HG03571 (cell line): ENCODE measurements around the gene VAT1L.
"Not testable (repeated sequence)": the region's sequence is repeated elsewhere in the genome, so short reads cannot be mapped to it uniquely, and the experiment has no call there.

Source experiments
- ATAC-seq: cut with Tn5 transposase; IDR thresholded peaks from one replicate; pipeline ENCODE4 v1.9.1; 2021; ENCODE audit not compliant: unreplicated experiment

The VAT1L gene

DNA sequence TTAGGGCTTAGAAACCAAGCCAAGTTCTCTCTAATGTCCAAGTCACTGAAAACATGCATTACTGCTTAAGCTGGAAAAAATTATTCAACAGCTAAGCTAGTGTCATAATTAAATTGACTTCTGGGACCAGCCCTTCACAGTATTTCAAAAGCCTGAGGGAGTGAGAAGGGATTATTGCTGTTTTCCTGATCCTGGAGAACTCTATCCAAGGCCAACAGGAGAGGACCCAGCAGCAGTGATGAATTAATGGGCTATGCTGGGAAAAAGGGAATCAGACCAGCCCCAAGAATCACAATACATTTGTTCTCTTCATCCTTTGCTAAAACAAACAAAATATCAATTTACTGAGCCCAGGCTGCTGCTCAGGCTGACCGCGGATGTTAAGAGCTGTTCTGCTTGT, 199.4 kb downstream of the VAT1L start:
- no peak for ATAC-seq

- ATAC-seq, result no peak
Measured at GRCh38 chr16:77989846-77990245, 201.5 kb downstream of the VAT1L start.

DNA sequence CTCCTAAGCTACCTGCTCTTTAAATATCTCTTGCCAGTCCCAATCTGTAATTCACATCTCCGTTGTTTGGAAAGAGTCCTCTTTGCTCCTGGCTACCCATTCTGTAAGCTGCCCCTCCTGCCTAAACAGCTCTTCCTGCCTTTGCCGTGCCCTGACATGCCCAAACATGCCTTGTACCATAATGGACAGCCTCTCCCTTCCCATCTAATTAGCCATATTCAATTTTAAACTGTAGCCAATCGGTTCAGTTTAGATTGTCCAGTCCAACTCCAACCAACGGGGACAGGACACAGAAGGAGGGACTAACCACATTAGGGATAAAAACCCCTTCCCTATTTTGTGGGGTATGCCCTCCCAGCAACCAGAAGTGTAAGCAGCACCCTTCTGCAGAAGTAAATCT, 203.3 kb downstream of the VAT1L start:
- no peak for ATAC-seq

DNA sequence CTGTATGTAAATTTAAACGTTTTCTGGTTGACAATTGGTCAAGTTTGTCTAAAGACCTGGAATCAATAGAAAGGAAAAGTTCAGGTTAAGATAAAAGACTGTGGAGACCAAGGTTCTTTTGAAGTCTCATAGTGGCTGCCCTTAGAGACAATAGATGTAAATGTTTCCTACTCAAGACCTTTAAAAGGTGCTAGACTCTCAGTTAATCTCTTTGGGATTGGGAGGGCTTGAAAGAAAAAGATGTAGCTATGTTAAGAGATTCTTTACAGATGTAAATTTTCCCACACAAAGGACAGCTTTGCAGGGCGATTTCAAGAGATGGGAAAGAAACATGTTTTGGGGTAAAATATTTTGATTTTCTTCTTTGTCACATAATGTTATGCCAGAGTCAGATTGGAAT, 204.0 kb downstream of the VAT1L start:
- ATAC-seq, result not testable (repeated sequence)

DNA sequence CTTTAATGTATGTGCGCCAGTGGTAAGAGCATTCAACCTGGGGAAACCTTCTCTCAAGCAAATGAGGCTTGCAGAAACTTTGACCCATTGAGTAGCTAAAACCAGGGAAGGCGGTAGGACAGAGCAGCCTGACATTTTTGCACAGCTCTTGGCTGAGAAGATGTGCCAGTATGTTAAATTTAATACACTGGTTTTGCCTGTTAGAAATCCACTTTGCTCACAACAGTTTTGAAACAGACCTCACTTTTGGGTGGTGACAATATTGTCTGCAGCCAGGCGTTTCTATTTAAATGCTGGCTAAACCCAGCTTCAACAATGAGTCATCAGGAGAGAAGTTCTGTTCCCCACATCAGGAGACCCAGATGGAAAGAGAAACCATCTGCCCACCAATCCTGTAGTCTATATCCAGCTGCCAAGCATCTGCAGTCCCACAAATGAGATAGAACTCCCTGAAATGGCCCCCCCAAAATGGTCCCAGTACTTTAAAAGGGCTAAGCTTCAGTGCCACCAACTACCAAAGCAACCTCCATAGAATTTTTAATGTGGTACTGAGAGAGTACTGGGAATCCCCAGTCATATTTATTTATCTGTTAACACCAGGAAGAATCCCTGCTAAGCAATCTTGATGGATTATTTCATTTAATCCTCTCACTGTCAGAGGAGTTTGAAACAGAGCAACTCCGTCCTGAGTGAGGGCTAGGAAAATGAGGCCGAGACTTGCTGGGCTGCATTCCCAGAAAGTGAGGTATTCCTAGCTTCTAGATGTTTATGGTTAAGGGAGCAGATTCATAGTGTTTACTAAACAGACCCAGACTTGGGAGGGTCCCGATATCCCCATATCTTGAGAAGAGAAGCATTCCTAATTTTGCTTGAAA, 205.0 kb downstream of the VAT1L start:
- no peak for ATAC-seq

DNA sequence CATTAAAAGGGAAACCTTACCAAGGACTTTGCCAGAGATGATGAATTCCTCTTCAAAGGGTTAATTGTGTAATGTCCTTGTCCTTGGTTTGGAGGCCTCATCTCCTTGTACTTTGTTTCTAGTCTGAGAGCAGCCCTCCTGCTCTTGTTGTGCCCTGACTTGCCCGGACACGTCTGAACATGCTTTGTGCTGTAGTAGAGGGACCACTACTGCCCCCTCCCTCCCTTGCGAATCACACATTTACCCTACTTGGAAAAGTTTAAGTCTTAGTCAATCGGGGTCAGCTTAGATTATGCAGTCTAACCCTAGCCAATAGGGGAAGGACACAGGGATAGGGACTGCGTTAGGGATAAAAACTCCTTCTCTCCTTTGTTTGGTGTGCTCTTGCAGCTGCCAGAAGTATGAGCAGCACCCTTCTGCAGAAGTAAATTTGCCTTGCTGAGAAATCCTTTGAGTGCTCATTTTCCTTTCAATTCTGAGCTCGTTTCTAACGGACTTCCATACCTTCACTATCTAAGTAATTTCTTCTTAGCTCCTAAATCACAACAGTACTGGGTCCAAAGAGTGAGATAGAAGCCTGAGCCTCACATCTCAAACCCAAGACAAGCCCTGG, 207.6 kb downstream of the VAT1L start:
- no peak for ATAC-seq

DNA sequence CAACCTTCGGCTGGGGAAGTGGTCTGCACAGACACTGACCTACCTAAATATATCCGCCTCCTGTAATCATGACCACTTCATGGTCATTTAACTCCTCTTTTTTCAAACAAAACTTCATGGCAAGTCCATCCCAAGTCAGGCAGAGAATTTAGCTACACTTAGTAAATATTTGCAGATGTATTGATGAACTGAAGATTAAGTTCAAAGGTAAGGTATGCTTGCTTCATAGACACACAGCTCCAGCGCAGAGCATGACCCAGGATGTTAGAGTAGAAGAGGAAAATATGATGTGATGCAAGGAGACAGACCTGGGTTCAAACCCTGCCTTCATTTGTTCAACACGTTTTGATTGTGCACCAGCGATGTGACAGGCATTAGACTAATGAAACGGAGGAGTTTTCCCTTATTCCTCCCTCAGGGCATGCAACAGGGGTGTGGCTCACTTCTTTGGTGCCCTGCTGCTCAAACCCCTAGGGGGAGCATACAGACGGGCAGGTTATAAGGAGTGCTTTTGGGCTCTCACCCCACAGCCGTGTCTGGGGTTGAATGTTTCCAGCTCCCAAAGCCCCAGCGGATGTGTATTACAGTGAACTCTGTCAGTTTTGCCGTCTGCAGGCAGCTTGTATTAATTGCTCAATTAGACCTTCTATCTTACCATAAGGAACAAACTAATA, 210.1 kb downstream of the VAT1L start:
- no peak for ATAC-seq

GRCh38 chr16:78001451-78002025, 213.2 kb downstream of the VAT1L start:
- no peak for ATAC-seq

- peak; percentile 96 for ATAC-seq
Measured at GRCh38 chr16:78002915-78003538, 214.7 kb downstream of the VAT1L start.

DNA sequence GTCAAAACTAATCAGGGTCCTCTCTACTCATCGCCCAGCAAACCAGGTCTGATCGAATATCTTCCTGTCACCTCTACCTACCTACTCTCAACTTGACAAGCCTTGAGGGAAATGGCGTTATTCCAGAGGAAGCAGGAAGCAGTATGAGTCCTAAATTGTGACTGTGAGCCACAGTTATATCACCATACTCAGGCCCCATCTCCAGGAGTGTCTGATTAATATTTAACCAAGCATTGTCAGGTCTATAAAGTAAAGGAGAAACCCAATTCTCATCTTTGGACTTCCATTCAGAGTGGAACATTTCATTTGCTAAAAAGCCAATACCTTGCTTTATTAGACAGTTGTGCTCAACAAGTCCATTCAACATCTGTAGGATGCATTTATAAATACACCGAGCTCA, 216.2 kb downstream of the VAT1L start:
- ATAC-seq, result no peak

GRCh38 chr16:78005881-78006280, 217.5 kb downstream of the VAT1L start:
- no peak for ATAC-seq

GRCh38 chr16:78007121-78007520, 218.8 kb downstream of the VAT1L start:
- ATAC-seq, result no peak

DNA sequence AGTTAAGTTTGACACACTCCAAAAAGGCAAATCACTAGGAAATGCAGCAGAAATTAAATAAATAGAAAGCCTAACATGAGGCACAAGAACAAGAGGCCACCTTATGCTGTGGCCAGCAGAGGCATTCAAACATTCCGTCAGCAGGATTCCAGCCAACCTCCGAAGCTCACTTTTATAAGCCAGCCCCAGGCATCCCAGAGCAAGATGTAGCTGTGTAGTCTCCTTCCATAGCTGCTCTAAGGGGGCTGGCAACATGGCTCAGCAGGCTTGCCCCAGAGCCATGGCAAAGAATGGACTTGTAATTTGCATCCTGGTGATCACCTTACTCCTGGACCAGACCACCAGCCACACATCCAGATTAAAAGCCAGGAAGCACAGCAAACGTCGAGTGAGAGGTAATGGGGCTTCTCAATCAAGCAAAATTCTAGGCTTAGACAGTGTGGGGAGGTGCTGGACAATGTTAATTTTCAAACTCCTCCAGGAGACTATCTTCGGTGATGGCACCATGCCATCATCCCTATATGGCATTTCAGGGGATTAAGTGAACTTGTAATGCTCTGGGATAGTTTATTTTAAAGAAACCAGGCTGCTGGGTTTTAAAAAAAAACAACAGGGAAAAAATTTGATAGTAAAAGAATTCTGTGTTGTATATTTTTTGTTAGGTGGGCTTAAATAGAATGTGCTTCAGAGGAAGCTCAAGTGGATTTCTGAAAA, 234.1 kb downstream of the VAT1L start, which contains the start of gene CLEC3A:
Gene CLEC3A (plus strand): TSS at position 202 of the 714 bp plus-strand sequence. CDS start 79 bp downstream, at position 281.
- ATAC-seq, result no peak

GRCh38 chr16:78024159-78024558, 235.8 kb downstream of the VAT1L start:
- ATAC-seq, result no peak

- ATAC-seq, result no peak
Measured at GRCh38 chr16:78025631-78026030, 237.3 kb downstream of the VAT1L start.

- ATAC-seq, result no peak
Measured at GRCh38 chr16:78028018-78028417, 239.7 kb downstream of the VAT1L start.
